Activated B cell treated with CpG ODN at 0.5 μM for 24 hours (primary cell): Measurements from ENCODE around the gene SCGN. TPM values are rescaled to one million over a fixed set of nuclear protein-coding genes. Genes with fewer than 3 reads are reported as not detected.

ENCODE experiments used
- ATAC-seq: fragments of 200-7000 bp; cut with Tn5 transposase; one replicate; pipeline ENCODE4 v1.10.0; 2021; ENCODE audit warnings: low read depth, mild to moderate bottlenecking, moderate library complexity
- CTCF ChIA-PET: fragments of 350-600 bp; sonication (Branson Sonifier 250); formaldehyde crosslinking; loops from one replicate; lab custom pipeline; 2021; ENCODE audit warnings: antibody characterized with exemption; lab: Charles Lee
- POLR2A ChIA-PET: fragments of 350-600 bp; sonication (Branson Sonifier 250); formaldehyde crosslinking; loops from one replicate; lab custom pipeline; 2021; ENCODE audit warnings: antibody characterized with exemption; lab: Charles Lee
- DNase-seq: peaks from one replicate; pipeline ENCODE4 v3.0.0; 2022
- H3K27ac Mint-ChIP-seq: one replicate; pipeline ENCODE4 v1.8.0; 2020; ENCODE audit warnings: mixed read lengths
- H3K27me3 Mint-ChIP-seq: one replicate; pipeline ENCODE4 v1.8.0; 2021; ENCODE audit warnings: mixed read lengths
- H3K36me3 Mint-ChIP-seq: one replicate; pipeline ENCODE4 v1.8.0; 2021; ENCODE audit warnings: low read depth, mixed read lengths
- H3K4me1 Mint-ChIP-seq: one replicate; pipeline ENCODE4 v1.8.0; 2021; ENCODE audit warnings: mixed read lengths
- H3K4me3 Mint-ChIP-seq: one replicate; pipeline ENCODE4 v1.8.0; 2020; ENCODE audit warnings: mild to moderate bottlenecking, mixed read lengths
- H3K9me3 Mint-ChIP-seq: one replicate; pipeline ENCODE4 v1.8.0; 2020; ENCODE audit warnings: mixed read lengths
- intact Hi-C: fragments of 100-400 bp; cut with micrococcal nuclease; formaldehyde crosslinking; loops from one replicate; pipeline ENCODE4 v1.15.1; 2024
- total RNA-seq: library from RNA; stranded (reverse); gene quantifications from 2 replicates; pipeline ENCODE4 v1.2.3, GENCODE V29; 2022
- TF ChIP-seq, protein P1 (sequence below): fragments of 200-600 bp; IDR thresholded peaks from one replicate; pipeline ENCODE4 v1.8.0; 2022; ENCODE audit warnings: antibody characterized with exemption, mild to moderate bottlenecking

SCGN gene
- total RNA-seq, 1 donor from 2014 or later, result not detected

DNA sequence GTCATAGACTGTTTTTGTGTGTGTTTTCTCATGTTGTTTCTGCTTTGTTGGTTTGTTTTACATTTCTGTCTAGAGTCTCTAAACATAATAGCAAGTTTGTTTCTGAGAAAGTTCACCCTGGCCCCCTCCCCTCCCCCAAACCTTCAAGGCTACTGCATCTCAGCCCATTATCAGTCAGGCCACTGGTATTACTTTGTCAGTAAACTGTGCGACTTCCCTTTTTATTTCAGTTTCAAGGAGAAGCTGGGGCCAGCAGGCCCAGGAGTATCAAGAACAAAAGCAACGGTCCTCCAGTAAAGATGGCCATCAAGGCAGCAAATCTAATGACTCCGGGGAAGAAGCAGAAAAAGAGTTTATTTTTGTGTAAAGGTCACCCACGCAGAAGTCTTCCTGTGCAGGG is 32.8 kb upstream of the SCGN start:
- Mint-ChIP-seq H3K4me1 (peaks cover 14% of the 10 kb centered on the region), H3K36me3 (peaks cover 2% of the 10 kb centered on the region), H3K27ac (no peak overlapping the region), H3K27me3 (peaks cover 3% of the 10 kb centered on the region), H3K4me3 (no peak overlapping the region), H3K9me3 (no peaks in the 10 kb centered on the region)
- intact Hi-C loops, result loop anchor here (5.0 kb wide), 1 partner anchor 373 kb away; no protein-coding TSS in a partner anchor
- CTCF ChIA-PET, result interaction anchor here (0.7 kb wide), 1 partner anchor 31 kb away, joined by 3 read pairs; no protein-coding TSS in a partner anchor
- TF ChIP-seq, protein P1, sequence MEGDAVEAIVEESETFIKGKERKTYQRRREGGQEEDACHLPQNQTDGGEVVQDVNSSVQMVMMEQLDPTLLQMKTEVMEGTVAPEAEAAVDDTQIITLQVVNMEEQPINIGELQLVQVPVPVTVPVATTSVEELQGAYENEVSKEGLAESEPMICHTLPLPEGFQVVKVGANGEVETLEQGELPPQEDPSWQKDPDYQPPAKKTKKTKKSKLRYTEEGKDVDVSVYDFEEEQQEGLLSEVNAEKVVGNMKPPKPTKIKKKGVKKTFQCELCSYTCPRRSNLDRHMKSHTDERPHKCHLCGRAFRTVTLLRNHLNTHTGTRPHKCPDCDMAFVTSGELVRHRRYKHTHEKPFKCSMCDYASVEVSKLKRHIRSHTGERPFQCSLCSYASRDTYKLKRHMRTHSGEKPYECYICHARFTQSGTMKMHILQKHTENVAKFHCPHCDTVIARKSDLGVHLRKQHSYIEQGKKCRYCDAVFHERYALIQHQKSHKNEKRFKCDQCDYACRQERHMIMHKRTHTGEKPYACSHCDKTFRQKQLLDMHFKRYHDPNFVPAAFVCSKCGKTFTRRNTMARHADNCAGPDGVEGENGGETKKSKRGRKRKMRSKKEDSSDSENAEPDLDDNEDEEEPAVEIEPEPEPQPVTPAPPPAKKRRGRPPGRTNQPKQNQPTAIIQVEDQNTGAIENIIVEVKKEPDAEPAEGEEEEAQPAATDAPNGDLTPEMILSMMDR, result no peak
- POLR2A ChIA-PET, result no interaction called here
- no peak for ATAC-seq
- DNase-seq, result no peak

GRCh38 chr6:25620391-25620790 is 31.6 kb upstream of the SCGN start:
- no peak overlapping the region for H3K4me3 Mint-ChIP-seq
- peaks cover 3% of the 10 kb centered on the region for H3K27me3 Mint-ChIP-seq
- H3K4me1 Mint-ChIP-seq, result peaks cover 14% of the 10 kb centered on the region
- CTCF ChIA-PET, result no interaction called here
- ATAC-seq, result no peak
- intact Hi-C loops, result no loop called here
- POLR2A ChIA-PET, result no interaction called here
- DNase-seq, result no peak
- TF ChIP-seq, protein P1, result no peak
- no peak overlapping the region for H3K27ac Mint-ChIP-seq
- no peaks in the 10 kb centered on the region for H3K9me3 Mint-ChIP-seq
- peaks cover 2% of the 10 kb centered on the region for H3K36me3 Mint-ChIP-seq

DNA sequence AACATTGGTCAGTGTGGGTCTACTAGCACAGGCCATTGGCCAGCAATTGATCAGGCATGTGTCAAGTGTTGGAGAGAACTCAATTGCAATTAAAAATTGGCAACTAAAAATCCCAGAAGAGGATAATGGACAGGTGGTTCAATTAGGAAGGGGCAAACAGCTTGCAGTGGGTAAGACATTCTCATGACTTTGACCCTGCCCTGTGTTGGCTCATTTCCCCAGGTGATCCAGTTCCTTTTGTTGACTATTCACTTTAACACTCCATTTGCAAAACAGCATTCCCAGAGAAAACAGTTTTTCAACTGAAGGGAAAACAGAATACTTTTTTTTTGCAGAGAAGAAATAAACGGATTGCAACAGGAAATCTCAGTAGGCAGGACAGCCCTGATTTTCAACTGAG is 28.9 kb upstream of the SCGN start:
- ATAC-seq, result no peak
- intact Hi-C loops, result no loop called here
- Mint-ChIP-seq H3K36me3 (peaks cover 2% of the 10 kb centered on the region), H3K27me3 (peaks cover 9% of the 10 kb centered on the region), H3K9me3 (no peaks in the 10 kb centered on the region), H3K4me3 (no peak overlapping the region), H3K4me1 (peaks cover 11% of the 10 kb centered on the region), H3K27ac (no peak overlapping the region)
- TF ChIP-seq, protein P1, result no peak
- no peak for DNase-seq
- ChIA-PET POLR2A (no interaction called here), CTCF (no interaction called here)

DNA sequence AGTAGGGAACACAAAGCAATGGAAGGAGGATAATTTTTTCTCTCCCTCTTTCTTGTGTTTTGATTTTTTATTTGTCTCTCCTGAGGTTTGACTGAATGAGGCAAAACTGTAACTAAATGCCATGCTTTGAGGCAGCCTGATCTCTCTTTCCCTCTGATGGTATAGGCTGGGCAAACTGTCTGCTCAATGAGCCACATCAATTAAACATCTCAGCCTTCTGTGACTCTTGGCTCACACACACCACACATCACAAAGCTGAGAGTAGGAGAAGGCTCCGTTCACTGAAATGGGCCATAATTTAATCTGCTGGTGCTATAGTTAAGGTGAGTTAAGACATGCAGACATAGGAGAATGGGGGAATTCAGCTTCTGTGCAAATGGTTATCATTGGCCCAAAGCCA is 28.1 kb upstream of the SCGN start:
- Mint-ChIP-seq H3K27me3 (peaks cover 9% of the 10 kb centered on the region), H3K9me3 (no peaks in the 10 kb centered on the region), H3K4me1 (peaks cover 6% of the 10 kb centered on the region), H3K27ac (no peak overlapping the region), H3K4me3 (no peak overlapping the region), H3K36me3 (peaks cover 2% of the 10 kb centered on the region)
- ChIA-PET POLR2A (no interaction called here), CTCF (no interaction called here)
- DNase-seq, result no peak
- no peak for ATAC-seq
- TF ChIP-seq, protein P1, result no peak
- intact Hi-C loops, result no loop called here

- H3K36me3 Mint-ChIP-seq, result no peaks in the 10 kb centered on the region
- no peak overlapping the region for H3K4me3 Mint-ChIP-seq
- H3K9me3 Mint-ChIP-seq, result no peaks in the 10 kb centered on the region
- ChIA-PET CTCF (no interaction called here), POLR2A (no interaction called here)
- no peak overlapping the region for H3K27ac Mint-ChIP-seq
- TF ChIP-seq, protein P1, result no peak
- peaks cover 30% of the 10 kb centered on the region for H3K27me3 Mint-ChIP-seq
- no peaks in the 10 kb centered on the region for H3K4me1 Mint-ChIP-seq
- ATAC-seq (no peak), DNase-seq (no peak)
- intact Hi-C loops, result no loop called here
Measured at GRCh38 chr6:25627001-25627400, 25.0 kb upstream of the SCGN start.
